Sigmoid colon (tissue), 7 donors: Measurements from ENCODE around the gene ZFHX2. TPM values are rescaled to one million over a fixed set of nuclear protein-coding genes. Genes with fewer than 3 reads are reported as not detected.

Experiments
- DNase-seq: peaks from one replicate; pipeline ENCODE4 v3.0.0-alpha.2; 2019
- H3K27ac ChIP-seq, 4 donors: fragments of 200-600 bp; sonication (generic); one replicate each; pipeline ENCODE4 v1.5.1; 2016 to 2019; ENCODE audit warnings: mild to moderate bottlenecking in 1 of 4
- H3K27me3 ChIP-seq, 3 donors: fragments of 200-600 bp; sonication (generic); one replicate each; pipeline ENCODE4 v1.5.1; 2019; ENCODE audit warnings: mild to moderate bottlenecking in 1 of 3
- H3K36me3 ChIP-seq, 4 donors: fragments of 200-600 bp; sonication (generic); one replicate each; pipeline ENCODE4 v1.5.1; 2016 to 2019
- H3K4me1 ChIP-seq, 4 donors: fragments of 200-600 bp; sonication (generic); one replicate each; pipeline ENCODE4 v1.5.1; 2017 to 2019
- H3K4me3 ChIP-seq, 4 donors: fragments of 200-600 bp; sonication (generic); one replicate each; pipeline ENCODE4 v1.5.1; 2017 to 2019; ENCODE audit warnings: mild to moderate bottlenecking in 2 of 4, moderate library complexity in 1 of 4
- H3K9me3 ChIP-seq, 4 donors: fragments of 200-600 bp in 3 of 4; sonication (generic) in 3 of 4; one replicate each; pipeline versions ENCODE4 v1.5.1 to v1.6.1; 2013 to 2019
- CTCF ChIP-seq, 4 experiments: fragments of 450-650 bp in 3 of 4; fragments of 200-600 bp in 1 of 4; IDR thresholded peaks; one replicate each; pipeline ENCODE4 v1.5.1; 2016 to 2019; ENCODE audit warnings: antibody characterized with exemption in 4 of 4, mild to moderate bottlenecking in 3 of 4, moderate library complexity in 2 of 4
- EP300 ChIP-seq, 4 donors: sonication (generic); formaldehyde crosslinking; IDR thresholded peaks; one replicate each; pipeline ENCODE4 v1.6.1; 2017; ENCODE audit warnings: antibody characterized with exemption in 4 of 4
- POLR2A ChIP-seq, 2 donors: fragments of 450-650 bp; IDR thresholded peaks; one replicate each; pipeline ENCODE4 v1.6.1; 2016; ENCODE audit warnings: antibody characterized with exemption in 2 of 2, mild to moderate bottlenecking in 2 of 2, moderate library complexity in 2 of 2
- POLR2AphosphoS5 ChIP-seq, 4 donors: sonication (generic); formaldehyde crosslinking; IDR thresholded peaks; one replicate each; pipeline ENCODE4 v1.6.1; 2017; ENCODE audit warnings: antibody characterized with exemption in 4 of 4
- WGBS, 2 donors: extraction: QIAGEN DNeasy Blood & Tissue Kit; methylation state at CpG; one replicate each; pipeline ENCODE4 v1.1.7; 2013; 5-methylcytosine and 5-hydroxymethylcytosine counted together
- intact Hi-C: fragments of 100-400 bp; cut with DNase I; formaldehyde crosslinking; loops from one replicate; pipeline ENCODE4 v1.15.1; 2023
- polyA plus RNA-seq, 3 donors: library from polyadenylated mRNA; stranded (reverse); fragments of 200-250 nt; gene quantifications; one replicate each; pipeline ENCODE4 v1.2.3, GENCODE V29; 2013
- total RNA-seq, 4 donors: library from RNA; depleted of rRNA; stranded (reverse); fragments of >200 nt; gene quantifications; one replicate each; pipeline ENCODE4 v1.1.0, GENCODE V29; 2016
- donor health status: healthy with polysubstance abuse.
- donor health status: Bipolar disorder and iron deficiency.
- donor health status: healthy.

The ZFHX2 gene
- total and polyA plus RNA-seq, 7 donors = under 0.01 to 1.9 (median 0.56) TPM; not detected in 1

- Histone ChIP-seq H3K4me1 (peaks cover 0 to 13% (median 9%) of the 10 kb centered on the region in 4 donors), H3K27ac (no peak overlapping the region), H3K4me3 (no peak overlapping the region), H3K9me3 (no peaks in the 10 kb centered on the region), H3K27me3 (no peaks in the 10 kb centered on the region), H3K36me3 (peaks cover 0 to 6% (median 0%) of the 10 kb centered on the region in 4 donors)
- TF ChIP-seq CTCF (IDR thresholded peaks at IDR 0.05) (no peak), EP300 (IDR thresholded peaks at IDR 0.05) (no peak), POLR2A (IDR thresholded peaks at IDR 0.05) (no peak), POLR2AphosphoS5 (IDR thresholded peaks at IDR 0.05) (no peak)
- intact Hi-C loops = no loop called here
- no peak for DNase-seq
- WGBS, 2 donors = 87% methylated on average over 10 of the region's 10 CpGs
Measured at GRCh38 chr14:23546450-23547035, 5.0 kb downstream of the ZFHX2 start.

GRCh38 chr14:23545740-23546365 is 5.7 kb downstream of the ZFHX2 start:
- H3K27ac ChIP-seq = no peak overlapping the region
- intact Hi-C loops = no loop called here
- no peaks in the 10 kb centered on the region for H3K27me3 ChIP-seq
- no peaks in the 10 kb centered on the region for H3K9me3 ChIP-seq
- H3K4me3 ChIP-seq = no peak overlapping the region
- DNase-seq = no peak
- peaks cover 0 to 6% (median 0%) of the 10 kb centered on the region in 4 donors for H3K36me3 ChIP-seq
- peaks cover 0 to 10% (median 7%) of the 10 kb centered on the region in 4 donors for H3K4me1 ChIP-seq
- 84 to 86% methylated on average over 4 of the region's 4 CpGs for WGBS, 2 donors
- TF ChIP-seq CTCF (IDR thresholded peaks at IDR 0.05) = no peak
- no peak for TF ChIP-seq POLR2AphosphoS5 (IDR thresholded peaks at IDR 0.05)
- no peak for TF ChIP-seq EP300 (IDR thresholded peaks at IDR 0.05)
- TF ChIP-seq POLR2A (IDR thresholded peaks at IDR 0.05) = no peak

GRCh38 chr14:23544511-23545447 is 6.8 kb downstream of the ZFHX2 start:
- WGBS, 2 donors = 37 to 59% methylated on average over 25 of the region's 25 CpGs
- Histone ChIP-seq H3K4me3 (no peak overlapping the region), H3K36me3 (peaks cover 0 to 6% (median 0%) of the 10 kb centered on the region in 4 donors), H3K9me3 (no peaks in the 10 kb centered on the region), H3K27me3 (no peaks in the 10 kb centered on the region), H3K4me1 (no peaks in the 10 kb centered on the region), H3K27ac (no peak overlapping the region)
- no peak for TF ChIP-seq EP300 (IDR thresholded peaks at IDR 0.05)
- no peak for TF ChIP-seq POLR2AphosphoS5 (IDR thresholded peaks at IDR 0.05)
- no peak for TF ChIP-seq POLR2A (IDR thresholded peaks at IDR 0.05)
- TF ChIP-seq CTCF (IDR thresholded peaks at IDR 0.05) = no peak
- DNase-seq = no peak
- intact Hi-C loops = no loop called here

GRCh38 chr14:23543403-23543802 is 8.2 kb downstream of the ZFHX2 start:
- no peak overlapping the region for H3K4me3 ChIP-seq
- TF ChIP-seq POLR2AphosphoS5 (IDR thresholded peaks at IDR 0.05) = no peak
- TF ChIP-seq POLR2A (IDR thresholded peaks at IDR 0.05) = no peak
- TF ChIP-seq CTCF (IDR thresholded peaks at IDR 0.05) = no peak
- TF ChIP-seq EP300 (IDR thresholded peaks at IDR 0.05) = no peak
- 92 to 94% methylated on average over 5 of the region's 5 CpGs for WGBS, 2 donors
- H3K27ac ChIP-seq = no peak overlapping the region
- peaks cover 0 to 10% (median 5%) of the 10 kb centered on the region in 4 donors for H3K4me1 ChIP-seq
- H3K27me3 ChIP-seq = no peaks in the 10 kb centered on the region
- intact Hi-C loops = no loop called here
- H3K36me3 ChIP-seq = peaks cover 0 to 6% (median 0%) of the 10 kb centered on the region in 4 donors
- H3K9me3 ChIP-seq = no peaks in the 10 kb centered on the region
- DNase-seq = no peak
